Measurements from ENCODE around the gene C1QB.
"Not testable (repeated sequence)": the region's sequence is repeated elsewhere in the genome, so short reads cannot be mapped to it uniquely, and the experiment has no call there.

C1QB gene

DNA sequence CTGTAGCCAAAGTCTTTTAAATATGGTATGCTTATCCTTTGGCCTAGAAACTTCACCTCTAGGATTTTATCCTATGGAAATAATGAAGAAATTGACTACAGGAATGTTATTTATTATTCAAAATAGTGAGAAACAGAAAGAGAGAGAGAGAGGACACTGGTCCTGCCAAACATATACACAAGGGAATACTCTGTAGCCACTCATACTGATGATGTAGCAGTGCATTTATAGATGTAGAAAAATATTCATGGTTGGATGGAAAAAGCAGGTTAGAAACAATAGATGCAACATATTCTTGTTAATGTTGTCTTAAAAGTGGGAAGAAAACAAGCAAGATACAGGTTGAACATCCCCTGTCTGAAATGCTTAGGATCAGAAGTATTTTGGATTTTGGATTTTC is 35.4 kb downstream of the C1QB start:
- intact Hi-C loops (cut with DNase I) = no loop called here
- DNase-seq = no peak

DNA sequence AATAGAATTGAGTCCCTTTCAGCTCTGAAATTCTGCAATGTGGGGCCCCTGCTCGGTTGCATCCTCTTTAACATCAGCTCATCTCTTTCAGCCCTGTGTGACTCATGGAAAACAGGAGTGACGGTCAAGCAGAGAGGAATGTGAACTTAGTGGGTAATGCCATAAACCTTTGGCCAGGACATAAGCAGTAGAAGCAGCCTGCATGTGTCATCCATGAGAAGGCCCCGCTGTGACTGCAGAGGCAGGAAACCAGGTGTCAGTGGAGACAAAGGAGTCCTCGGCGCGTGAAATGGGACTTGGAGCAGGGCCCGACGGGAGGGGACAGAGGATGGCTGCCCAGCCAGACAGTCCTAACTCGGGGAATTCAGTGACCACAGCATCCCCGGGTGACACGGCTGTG is 36.5 kb downstream of the C1QB start:
- no peak for DNase-seq
- intact Hi-C loops (cut with DNase I) = no loop called here

DNA sequence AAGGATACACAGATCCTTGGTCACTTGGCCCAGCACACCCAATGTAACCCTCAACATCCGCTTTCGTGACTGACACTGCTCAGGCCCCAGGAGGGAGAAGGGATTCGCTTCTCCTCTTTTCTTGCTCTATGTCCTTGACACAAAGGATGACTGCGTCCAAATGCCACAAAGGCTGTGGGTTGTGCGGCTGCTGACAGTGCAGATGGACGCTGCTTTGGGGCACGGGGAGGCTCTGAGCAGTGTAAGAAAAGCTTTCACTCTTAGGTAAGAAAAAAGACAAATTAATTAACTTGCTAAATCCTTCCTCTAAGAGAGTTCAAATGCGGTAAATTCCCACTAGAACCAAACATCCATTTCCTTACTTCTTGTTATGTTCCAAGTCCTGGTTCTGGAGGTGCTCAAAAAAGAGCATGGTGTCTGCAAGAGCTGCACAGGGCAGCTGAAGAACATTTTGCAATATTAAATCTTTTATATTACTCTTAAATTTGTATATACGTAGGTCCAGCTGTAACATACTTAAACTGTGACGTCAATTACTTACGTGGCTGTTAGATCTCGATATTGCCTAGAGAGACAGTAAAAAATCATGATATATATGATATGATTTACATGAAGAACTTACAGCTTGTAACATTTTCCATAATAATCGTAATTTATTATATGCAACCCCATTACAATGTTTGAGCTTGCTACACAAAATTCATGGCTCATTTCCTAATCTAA is 38.2 kb downstream of the C1QB start:
- no peak for DNase-seq
- intact Hi-C loops (cut with DNase I) = no loop called here

DNA sequence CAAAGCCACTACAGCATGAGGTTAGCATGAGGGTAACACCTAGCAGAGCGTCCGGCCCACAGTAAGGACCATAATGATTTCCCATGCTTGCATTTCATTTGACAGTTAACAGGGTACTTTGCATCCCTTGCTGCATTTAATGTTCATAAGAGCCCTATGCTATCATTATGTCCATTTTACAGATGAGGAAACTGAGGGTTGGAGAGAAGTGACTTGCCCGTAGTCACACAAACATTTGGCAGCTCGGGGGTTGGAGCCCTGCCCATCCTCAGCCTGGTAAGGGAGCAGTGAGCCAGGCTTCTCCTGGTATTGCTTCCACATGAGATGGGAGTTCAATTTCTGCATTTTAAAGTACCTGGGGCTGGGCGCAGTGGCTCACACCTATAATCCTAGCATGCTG is 41.1 kb downstream of the C1QB start:
- DNase-seq = peak in 1 of 10 donors; percentile 51
- intact Hi-C loops (cut with DNase I) = no loop called here

DNA sequence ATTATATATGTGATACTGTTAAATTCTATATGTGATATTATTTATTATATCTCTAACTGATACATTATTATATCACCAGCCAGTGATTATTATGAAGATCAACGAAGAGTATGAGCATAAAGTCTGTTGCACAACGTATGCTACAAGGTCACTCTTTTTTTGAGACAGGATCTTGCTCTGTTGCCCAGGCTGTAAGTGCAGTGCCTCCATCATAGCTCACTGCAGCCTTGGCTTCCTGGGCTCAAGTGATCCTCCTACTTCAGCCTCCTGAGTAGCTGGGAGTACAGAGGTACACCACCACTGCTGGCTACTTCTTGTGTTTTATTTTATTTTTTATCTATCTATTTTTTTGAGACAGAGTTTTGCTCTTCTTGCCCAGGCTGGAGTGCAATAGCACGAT is 43.6 kb downstream of the C1QB start:
- intact Hi-C loops (cut with DNase I) = no loop called here
- DNase-seq = peak in 1 of 10 donors; percentile 1

DNA sequence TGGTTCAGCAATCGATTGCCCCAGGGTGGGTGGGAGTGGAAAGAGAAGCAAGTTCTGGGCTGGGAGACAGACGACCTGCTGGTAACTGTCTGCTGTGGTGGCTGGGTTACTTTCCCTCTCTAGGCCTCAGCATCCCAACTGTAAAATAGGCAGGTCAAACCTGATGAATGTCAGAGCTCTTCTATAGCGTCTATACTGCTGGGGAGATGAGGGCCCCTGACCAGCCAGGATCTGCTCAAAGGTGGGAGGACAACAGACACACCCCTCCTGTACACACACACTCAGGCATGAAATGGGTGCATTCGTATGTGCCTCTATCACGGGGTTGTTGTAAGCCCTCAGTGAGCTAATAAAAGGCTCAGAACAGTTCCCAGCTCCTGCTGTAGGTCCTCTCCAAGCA is 44.9 kb downstream of the C1QB start:
- DNase-seq = peak in 1 of 10 donors; percentile 7
- intact Hi-C loops (cut with DNase I) = no loop called here

DNA sequence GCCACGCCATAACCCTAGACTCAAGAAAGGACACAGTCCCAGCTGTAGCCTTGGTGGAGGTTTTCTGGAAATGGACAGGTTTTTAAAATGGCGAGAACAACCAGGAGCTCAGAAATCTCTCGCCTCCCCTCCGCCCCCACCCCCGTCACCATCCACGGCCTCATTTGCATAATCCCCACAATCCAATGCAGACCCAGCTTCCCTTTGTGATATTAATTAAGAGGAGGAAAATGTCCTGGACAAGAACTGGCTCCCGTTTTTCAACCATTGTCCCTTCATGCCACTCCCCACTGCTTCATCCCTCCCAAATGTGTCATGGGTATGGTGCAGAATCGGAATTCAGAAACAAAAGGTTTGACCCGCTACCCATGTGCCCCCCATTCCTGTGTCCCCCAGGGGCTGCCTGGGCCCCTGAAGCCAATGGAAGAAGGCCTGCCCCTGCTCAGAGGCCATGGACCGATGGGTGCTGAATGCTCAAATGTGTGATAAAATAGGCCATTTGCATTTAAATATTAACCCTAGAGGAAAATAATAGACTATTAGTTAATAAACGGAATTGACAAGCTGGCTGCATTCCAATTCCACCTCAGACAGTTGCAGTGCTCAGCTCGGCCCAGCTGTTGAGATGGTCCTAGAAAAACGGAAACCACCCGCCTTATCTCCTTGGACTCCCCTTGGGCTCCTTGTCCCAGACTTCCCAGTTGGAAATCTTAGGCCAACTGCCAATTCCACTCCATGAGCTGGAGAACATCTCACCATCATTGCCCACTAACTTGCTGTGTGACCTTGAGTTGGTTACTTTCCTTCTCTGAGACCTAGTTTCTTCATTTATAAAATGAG is 46.9 kb downstream of the C1QB start:
- intact Hi-C loops (cut with DNase I) = no loop called here
- DNase-seq = peak in 1 of 10 donors; percentile 12

DNA sequence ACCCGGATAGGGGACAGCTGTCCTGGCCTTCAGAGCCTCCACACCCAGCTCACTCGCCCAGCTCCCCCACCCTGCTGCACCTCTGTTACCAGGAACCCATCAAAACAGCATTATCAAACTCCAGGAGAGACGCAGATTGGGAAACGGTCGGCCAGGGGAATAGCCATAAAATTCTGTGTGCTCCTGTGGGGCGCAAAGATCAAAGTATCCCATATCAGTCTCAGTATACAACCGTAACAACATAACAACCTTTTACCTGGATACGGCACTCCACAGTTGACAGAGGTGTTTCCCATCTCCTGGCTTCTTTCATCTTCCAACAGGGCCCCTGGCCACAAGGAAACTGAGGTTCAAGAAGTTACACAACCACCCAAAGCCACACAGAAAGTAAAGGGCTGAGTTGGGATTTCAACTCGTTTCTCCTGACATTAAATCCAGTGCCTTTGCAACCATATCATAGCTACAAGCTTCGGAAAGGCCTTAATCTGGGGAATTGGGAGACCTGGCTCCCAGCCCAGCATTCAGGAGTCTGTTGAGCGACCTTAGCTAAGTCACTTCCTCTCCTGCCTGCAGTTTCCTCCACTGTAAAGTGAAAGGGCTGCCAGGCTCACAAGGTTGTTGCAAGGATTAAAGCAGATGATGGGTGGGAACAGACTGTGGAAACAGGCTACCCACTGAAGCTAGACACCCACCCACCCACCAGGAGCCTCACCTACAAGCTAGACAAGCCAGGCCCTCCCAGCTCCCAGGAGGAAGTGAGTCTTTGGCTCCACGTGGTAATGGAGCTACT is 49.5 kb downstream of the C1QB start:
- peak in 1 of 10 donors; percentile 57 for DNase-seq
- intact Hi-C loops (cut with DNase I) = no loop called here

DNA sequence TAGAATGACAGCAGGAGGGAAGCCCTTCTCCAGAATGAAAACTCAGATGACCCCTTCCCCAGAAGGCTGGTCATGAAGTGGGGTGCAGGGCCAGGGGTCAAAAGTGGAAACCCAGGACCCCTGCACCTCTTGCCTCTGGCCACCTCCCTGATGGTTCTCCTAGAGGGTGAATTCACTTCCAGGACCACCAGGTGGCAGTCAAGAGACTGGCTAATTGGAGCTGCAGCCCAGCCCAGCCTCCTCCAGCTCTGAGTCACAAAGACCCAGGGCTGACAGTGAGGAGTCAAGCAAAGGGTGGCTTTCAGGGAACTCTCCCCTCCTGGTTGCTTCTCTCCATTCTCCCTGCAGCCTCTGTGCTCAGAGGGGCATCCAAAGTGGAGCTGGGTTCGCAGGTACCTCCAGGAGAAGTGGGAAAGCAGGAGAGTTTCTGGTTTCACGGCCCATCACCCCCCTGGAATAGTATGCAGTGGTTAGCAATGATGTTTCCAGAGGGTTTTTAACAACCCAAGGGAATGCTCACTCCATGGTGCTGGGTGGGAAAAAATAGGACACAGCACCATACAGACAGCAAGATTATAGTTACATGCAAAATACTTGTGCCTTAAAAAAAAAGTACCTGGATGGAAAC is 51.5 kb downstream of the C1QB start:
- intact Hi-C loops (cut with DNase I) = loop anchor here (1.0 kb wide), 2 partner anchors 158 to 185 kb away; no protein-coding TSS in a partner anchor

DNA sequence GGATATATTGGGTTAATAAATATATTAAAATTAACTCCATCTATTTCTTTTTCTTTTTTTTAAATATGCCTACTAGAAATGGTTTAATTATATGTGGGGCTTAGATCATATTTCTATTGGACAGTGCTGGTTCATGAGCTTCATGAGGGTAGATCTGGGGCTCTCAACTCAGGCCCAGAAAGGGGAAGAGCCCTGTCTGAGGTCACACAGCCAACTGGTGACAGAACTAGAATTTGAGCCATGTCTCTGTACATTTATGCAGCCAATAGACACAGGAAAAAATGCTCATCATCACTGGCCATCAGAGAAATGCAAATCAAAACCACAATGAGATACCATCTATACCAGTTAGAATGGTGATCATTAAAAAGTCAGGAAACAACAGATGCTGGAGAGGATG is 52.5 kb downstream of the C1QB start:
- peak in 1 of 10 donors; percentile 8 for DNase-seq
- intact Hi-C loops (cut with DNase I) = no loop called here

More for the DNA sequence above, 51.5 kb downstream of the C1QB start:
- DNase-seq = peak; percentile 70 to 96 (median 90)

DNA sequence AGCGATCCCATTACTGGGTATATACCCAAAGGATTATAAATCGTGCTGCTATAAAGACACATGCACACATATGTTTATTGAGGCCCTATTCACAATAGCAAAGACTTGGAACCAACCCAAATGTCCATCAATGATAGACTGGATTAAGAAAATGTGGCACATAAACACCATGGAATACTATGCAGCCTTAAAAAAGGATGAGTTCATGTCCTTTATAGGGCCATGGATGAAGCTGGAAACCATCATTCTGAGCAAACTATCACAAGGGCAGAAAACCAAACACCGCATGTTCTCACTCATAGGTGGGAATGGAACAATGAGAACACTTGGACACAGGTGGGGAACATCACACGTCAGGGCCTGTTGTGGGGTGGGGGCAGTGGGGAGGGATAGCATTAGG is 53.1 kb downstream of the C1QB start:
- DNase-seq = peak in 1 of 10 donors; percentile 5
- intact Hi-C loops (cut with DNase I) = not testable (repeated sequence)

DNA sequence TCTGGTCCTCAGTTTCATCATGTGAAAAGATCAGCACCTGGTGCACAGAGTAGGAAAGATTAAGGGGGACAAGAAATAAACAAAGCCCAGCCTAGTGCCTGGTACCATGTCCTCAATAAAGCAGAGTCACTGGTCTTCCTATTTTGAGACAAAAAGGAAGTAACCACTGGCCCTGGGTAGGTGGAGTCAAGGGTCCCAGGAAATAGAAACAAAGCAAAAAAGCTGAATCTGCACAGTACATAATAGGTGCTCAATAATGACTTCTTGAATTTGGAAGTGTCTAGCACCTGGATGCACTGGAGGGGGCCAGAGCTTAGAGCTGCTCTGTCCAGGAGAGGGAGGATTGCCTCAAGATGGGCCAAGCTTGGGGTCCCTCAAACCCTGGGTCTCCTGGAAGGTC is 55.7 kb downstream of the C1QB start:
- DNase-seq = peak in 1 of 10 donors; percentile 57
- intact Hi-C loops (cut with DNase I) = no loop called here

DNA sequence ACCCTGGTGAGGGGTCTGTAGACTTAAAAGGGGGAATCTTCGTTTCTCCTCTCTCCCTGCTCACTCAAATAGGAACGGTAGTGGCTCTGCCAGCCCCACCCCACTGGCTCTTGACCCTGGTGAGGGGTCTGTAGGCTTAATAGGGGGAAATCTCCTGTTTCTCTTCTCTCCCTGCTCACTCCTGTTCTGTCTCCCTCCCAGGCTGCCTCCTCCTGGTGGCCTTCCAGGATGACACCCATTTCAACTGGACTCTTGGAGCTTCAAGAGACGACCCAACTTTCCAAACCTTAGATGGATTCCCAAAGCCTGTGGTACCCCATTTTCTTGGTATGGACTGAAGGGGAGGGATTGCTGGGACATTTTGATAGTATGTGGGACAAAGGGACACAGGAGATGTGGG is 56.2 kb downstream of the C1QB start:
- DNase-seq = no peak
- intact Hi-C loops (cut with DNase I) = no loop called here

DNA sequence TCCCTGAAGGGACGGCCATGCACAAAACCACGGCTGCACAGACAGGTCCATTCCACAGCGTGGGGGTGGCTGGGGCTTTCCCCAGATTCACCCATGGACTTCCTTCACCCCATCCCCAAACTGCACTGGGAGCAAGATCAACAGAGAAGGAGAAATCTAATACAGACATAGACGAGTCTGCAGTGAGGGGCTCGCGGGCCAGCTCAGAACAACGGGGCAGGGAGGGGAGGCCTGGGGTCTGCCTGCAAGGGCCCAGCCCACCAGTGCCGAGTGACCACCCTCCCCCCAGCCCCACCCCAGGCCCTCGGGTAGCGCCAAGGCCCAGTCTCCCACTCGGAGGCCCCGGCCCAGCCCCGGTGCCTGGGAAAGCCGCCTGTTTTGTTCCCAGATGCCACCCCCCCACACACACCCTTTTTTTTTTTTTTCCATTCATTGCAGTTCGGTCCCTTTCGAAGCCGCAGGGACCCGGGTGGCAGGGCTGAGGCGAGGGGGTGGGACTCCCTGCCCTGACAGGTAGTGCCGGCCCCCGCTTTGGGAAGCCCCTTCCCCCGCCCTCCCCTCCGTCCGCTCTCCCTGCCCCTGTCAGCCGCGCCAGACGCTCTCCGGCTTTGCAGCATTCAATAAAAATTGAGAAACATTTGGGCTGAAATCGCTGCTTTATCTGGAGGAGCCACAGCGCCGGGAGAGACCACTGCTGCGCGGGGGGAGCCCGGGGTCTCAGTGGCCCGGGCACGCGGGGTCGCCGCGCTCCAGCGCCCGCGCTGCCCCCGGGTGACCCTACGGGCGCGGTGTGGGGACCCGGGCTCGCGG is 57.1 kb downstream of the C1QB start:
- intact Hi-C loops (cut with DNase I) = no loop called here
- peak; percentile 47 to 94 (median 68) for DNase-seq

DNA sequence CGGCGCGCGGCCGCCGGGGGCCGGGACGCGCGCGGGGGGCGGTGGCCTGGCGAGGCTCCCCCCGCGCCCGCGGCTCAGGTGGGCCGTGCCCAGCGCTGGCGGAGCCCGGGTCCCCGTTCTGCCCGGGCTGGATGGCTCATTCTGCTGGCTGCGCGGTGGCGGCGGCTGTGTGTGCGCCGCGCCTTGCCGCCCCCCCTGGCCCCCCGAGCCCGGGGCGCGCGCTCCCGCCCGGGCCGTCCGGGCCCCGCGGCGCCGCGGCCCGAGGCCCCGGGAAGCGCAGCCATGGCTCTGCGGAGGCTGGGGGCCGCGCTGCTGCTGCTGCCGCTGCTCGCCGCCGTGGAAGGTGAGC is 57.6 kb downstream of the C1QB start, which contains the start of gene EPHB2:
Gene EPHB2 (plus strand): TSS at position 139 of the 349 bp plus-strand sequence. CDS start 144 bp downstream, at position 283.
- intact Hi-C loops (cut with DNase I) = no loop called here
- DNase-seq = peak; percentile 47 to 94 (median 64)

DNA sequence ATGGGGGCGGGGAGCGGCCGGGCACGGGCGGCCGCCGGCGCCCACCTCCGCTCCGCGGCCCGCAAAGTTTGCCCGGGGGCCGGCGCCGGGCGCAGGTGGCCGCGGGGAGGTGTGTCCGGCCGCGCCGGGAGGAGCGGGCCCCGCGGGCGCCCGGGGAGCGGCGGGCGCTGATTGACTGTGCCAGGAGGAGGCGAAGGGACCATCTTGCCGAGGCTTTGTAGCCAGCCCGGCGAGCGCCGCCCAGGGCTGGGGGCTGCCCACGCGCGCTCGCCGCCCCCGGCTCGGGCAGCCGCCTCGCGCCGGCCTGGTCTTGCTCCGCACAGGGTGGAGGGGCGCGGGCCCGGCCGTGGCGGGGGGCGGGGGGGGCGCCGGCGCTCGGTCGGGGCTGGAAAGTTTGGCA is 58.0 kb downstream of the C1QB start:
- peak in 1 of 10 donors; percentile 76 for DNase-seq

More for the DNA sequence above, 58.0 kb downstream of the C1QB start:
- intact Hi-C loops (cut with DNase I) = no loop called here
